Dermis microvascular lymphatic vessel endothelial cell (primary cell): ENCODE measurements around the gene FAM98B. TPM values are rescaled to one million over a fixed set of nuclear protein-coding genes. Genes with fewer than 3 reads are reported as not detected.

Source experiments
- total RNA-seq: library from RNA; depleted of rRNA; stranded (reverse); fragments of >200 nt; gene quantifications from 2 replicates; pipeline ENCODE4 v1.2.1, GENCODE V29; 2014

Gene FAM98B
- total RNA-seq, 1 donor from 2014 or later, result 5.9 TPM

Other genes with a start within 250 kb of the FAM98B start
- gene SPRED1, start 201.3 kb upstream of the FAM98B start, total RNA-seq, result 14.7 and 15.8 TPM in 2 replicates
- 0.13 and 0.26 TPM in 2 replicates for gene RASGRP1, start 110.7 kb downstream of the FAM98B start, total RNA-seq